Measurements from ENCODE around the gene ADAM20.

The ADAM20 gene

DNA sequence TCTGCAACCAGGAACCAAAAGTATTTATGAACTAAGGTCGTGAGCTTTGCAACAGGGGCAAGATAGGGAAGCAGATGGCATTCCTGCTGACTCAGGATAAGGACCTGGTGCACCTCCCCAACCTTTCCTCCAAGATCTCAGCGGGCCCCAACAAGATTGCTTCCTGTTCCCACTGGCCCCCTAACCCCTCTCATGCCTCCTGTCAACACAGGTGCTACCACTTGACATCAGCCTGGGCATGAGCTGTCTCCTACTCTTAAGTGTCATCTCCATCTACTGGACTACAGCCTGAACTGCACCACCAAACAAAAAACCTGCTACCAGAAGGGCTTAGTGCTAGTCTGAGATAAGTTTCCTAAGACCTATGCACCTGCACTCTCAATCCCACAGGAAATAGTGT, 33.0 kb upstream of the ADAM20 start:
- peak; percentile 72 for ATAC-seq
- TF ChIP-seq ZFP30 (CRISPR knock-in tag; IDR thresholded peaks at IDR 0.05) (no peak), ISL1 (CRISPR knock-in tag; IDR thresholded peaks at IDR 0.05) (no peak), ZNF565 (CRISPR knock-in tag; conservative IDR thresholded peaks at IDR 0.05; ENCODE audit: low read depth) (no peak), PPARA (CRISPR knock-in tag; IDR thresholded peaks at IDR 0.05; ENCODE audit: borderline replicate concordance) (no peak), TOX (CRISPR knock-in tag; IDR thresholded peaks at IDR 0.05; ENCODE audit: borderline replicate concordance) (no peak), ZFP3 (CRISPR knock-in tag; IDR thresholded peaks at IDR 0.05) (no peak), OSR1 (CRISPR knock-in tag; IDR thresholded peaks at IDR 0.05) (no peak), GLIS3 (CRISPR knock-in tag; IDR thresholded peaks at IDR 0.05) (no peak), ARNTL (CRISPR knock-in tag; IDR thresholded peaks at IDR 0.05; ENCODE audit: borderline replicate concordance, low read depth) (no peak), ZC3H10 (CRISPR knock-in tag; IDR thresholded peaks at IDR 0.05) (no peak), BACH2 (CRISPR knock-in tag; IDR thresholded peaks at IDR 0.05; ENCODE audit: borderline replicate concordance) (no peak)
- TF ChIP-seq, protein P1, sequence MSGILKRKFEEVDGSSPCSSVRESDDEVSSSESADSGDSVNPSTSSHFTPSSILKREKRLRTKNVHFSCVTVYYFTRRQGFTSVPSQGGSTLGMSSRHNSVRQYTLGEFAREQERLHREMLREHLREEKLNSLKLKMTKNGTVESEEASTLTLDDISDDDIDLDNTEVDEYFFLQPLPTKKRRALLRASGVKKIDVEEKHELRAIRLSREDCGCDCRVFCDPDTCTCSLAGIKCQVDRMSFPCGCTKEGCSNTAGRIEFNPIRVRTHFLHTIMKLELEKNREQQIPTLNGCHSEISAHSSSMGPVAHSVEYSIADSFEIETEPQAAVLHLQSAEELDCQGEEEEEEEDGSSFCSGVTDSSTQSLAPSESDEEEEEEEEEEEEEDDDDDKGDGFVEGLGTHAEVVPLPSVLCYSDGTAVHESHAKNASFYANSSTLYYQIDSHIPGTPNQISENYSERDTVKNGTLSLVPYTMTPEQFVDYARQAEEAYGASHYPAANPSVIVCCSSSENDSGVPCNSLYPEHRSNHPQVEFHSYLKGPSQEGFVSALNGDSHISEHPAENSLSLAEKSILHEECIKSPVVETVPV (CRISPR knock-in tag; IDR thresholded peaks at IDR 0.05) = no peak
- TF ChIP-seq, protein P2, sequence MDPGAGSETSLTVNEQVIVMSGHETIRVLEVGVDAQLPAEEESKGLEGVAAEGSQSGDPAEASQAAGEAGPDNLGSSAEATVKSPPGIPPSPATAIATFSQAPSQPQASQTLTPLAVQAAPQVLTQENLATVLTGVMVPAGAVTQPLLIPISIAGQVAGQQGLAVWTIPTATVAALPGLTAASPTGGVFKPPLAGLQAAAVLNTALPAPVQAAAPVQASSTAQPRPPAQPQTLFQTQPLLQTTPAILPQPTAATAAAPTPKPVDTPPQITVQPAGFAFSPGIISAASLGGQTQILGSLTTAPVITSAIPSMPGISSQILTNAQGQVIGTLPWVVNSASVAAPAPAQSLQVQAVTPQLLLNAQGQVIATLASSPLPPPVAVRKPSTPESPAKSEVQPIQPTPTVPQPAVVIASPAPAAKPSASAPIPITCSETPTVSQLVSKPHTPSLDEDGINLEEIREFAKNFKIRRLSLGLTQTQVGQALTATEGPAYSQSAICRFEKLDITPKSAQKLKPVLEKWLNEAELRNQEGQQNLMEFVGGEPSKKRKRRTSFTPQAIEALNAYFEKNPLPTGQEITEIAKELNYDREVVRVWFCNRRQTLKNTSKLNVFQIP (CRISPR knock-in tag; IDR thresholded peaks at IDR 0.05; ENCODE audit: borderline replicate concordance, low read depth) = no peak
- TF ChIP-seq, protein P3, sequence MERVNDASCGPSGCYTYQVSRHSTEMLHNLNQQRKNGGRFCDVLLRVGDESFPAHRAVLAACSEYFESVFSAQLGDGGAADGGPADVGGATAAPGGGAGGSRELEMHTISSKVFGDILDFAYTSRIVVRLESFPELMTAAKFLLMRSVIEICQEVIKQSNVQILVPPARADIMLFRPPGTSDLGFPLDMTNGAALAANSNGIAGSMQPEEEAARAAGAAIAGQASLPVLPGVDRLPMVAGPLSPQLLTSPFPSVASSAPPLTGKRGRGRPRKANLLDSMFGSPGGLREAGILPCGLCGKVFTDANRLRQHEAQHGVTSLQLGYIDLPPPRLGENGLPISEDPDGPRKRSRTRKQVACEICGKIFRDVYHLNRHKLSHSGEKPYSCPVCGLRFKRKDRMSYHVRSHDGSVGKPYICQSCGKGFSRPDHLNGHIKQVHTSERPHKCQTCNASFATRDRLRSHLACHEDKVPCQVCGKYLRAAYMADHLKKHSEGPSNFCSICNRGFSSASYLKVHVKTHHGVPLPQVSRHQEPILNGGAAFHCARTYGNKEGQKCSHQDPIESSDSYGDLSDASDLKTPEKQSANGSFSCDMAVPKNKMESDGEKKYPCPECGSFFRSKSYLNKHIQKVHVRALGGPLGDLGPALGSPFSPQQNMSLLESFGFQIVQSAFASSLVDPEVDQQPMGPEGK (CRISPR knock-in tag; IDR thresholded peaks at IDR 0.05; ENCODE audit: borderline replicate concordance) = no peak
- TF ChIP-seq, protein P4, sequence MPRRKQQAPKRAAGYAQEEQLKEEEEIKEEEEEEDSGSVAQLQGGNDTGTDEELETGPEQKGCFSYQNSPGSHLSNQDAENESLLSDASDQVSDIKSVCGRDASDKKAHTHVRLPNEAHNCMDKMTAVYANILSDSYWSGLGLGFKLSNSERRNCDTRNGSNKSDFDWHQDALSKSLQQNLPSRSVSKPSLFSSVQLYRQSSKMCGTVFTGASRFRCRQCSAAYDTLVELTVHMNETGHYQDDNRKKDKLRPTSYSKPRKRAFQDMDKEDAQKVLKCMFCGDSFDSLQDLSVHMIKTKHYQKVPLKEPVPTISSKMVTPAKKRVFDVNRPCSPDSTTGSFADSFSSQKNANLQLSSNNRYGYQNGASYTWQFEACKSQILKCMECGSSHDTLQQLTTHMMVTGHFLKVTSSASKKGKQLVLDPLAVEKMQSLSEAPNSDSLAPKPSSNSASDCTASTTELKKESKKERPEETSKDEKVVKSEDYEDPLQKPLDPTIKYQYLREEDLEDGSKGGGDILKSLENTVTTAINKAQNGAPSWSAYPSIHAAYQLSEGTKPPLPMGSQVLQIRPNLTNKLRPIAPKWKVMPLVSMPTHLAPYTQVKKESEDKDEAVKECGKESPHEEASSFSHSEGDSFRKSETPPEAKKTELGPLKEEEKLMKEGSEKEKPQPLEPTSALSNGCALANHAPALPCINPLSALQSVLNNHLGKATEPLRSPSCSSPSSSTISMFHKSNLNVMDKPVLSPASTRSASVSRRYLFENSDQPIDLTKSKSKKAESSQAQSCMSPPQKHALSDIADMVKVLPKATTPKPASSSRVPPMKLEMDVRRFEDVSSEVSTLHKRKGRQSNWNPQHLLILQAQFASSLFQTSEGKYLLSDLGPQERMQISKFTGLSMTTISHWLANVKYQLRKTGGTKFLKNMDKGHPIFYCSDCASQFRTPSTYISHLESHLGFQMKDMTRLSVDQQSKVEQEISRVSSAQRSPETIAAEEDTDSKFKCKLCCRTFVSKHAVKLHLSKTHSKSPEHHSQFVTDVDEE (CRISPR knock-in tag; IDR thresholded peaks at IDR 0.05) = no peak

DNA sequence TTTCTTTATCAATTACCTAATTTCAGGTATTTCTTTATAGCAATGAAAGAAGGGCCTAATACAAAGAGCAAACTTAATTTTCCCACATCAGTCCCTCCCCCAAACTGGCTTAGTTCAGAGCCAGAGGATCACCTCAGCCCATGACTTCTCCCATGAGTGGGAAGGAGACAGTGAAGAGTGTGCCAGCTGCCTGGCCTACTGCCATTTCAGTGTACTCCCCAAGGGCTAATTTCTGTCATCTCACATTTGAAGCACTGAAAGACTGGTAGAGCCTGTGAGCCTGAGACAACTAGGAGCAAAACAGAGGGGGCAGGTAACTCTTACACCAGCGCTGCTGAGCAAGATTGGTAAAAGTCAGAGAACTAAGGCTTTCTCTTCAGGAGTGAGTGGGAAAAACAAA, 29.1 kb upstream of the ADAM20 start:
- no peak for TF ChIP-seq ZC3H10 (CRISPR knock-in tag; IDR thresholded peaks at IDR 0.05)
- TF ChIP-seq ZNF565 (CRISPR knock-in tag; conservative IDR thresholded peaks at IDR 0.05; ENCODE audit: low read depth) = no peak
- no peak for TF ChIP-seq ZNF70 (CRISPR knock-in tag; IDR thresholded peaks at IDR 0.05)
- TF ChIP-seq ZFP30 (CRISPR knock-in tag; IDR thresholded peaks at IDR 0.05) = no peak
- TF ChIP-seq, protein P3 (CRISPR knock-in tag; IDR thresholded peaks at IDR 0.05; ENCODE audit: borderline replicate concordance) = no peak
- TF ChIP-seq TOX (CRISPR knock-in tag; IDR thresholded peaks at IDR 0.05; ENCODE audit: borderline replicate concordance) = no peak
- no peak for TF ChIP-seq PPARA (CRISPR knock-in tag; IDR thresholded peaks at IDR 0.05; ENCODE audit: borderline replicate concordance)
- TF ChIP-seq, protein P1 (CRISPR knock-in tag; IDR thresholded peaks at IDR 0.05) = no peak
- no peak for TF ChIP-seq CSDC2 (CRISPR knock-in tag; IDR thresholded peaks at IDR 0.05)
- TF ChIP-seq ARNTL (CRISPR knock-in tag; IDR thresholded peaks at IDR 0.05; ENCODE audit: borderline replicate concordance, low read depth) = no peak
- ATAC-seq = no peak

DNA sequence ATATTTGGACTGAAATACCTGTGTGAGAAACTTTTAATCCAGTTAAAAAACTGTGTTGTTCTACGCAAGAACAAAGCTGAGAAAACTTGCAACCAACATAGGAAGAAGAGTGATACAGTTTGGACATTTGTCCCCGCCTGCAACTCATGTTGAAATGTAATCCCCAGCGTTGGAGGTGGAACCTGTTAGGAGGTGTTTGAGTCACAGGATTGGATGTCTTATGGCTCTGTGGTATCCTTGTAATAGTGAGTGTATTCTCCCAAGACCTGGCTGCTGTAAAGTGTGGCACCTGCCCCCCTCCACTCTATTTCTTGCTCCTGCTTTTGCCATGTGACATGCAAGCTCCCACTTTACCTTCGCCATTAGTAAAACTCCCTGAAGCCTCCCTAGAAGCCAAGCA, 28.6 kb upstream of the ADAM20 start:
- no peak for TF ChIP-seq ARNTL (CRISPR knock-in tag; IDR thresholded peaks at IDR 0.05; ENCODE audit: borderline replicate concordance, low read depth)
- TF ChIP-seq ZNF8 (CRISPR knock-in tag; IDR thresholded peaks at IDR 0.05) = no peak
- TF ChIP-seq ZFP30 (CRISPR knock-in tag; IDR thresholded peaks at IDR 0.05) = no peak
- no peak for TF ChIP-seq ISL1 (CRISPR knock-in tag; IDR thresholded peaks at IDR 0.05)
- no peak for TF ChIP-seq ESRRG (CRISPR knock-in tag; IDR thresholded peaks at IDR 0.05)
- TF ChIP-seq, protein P5, sequence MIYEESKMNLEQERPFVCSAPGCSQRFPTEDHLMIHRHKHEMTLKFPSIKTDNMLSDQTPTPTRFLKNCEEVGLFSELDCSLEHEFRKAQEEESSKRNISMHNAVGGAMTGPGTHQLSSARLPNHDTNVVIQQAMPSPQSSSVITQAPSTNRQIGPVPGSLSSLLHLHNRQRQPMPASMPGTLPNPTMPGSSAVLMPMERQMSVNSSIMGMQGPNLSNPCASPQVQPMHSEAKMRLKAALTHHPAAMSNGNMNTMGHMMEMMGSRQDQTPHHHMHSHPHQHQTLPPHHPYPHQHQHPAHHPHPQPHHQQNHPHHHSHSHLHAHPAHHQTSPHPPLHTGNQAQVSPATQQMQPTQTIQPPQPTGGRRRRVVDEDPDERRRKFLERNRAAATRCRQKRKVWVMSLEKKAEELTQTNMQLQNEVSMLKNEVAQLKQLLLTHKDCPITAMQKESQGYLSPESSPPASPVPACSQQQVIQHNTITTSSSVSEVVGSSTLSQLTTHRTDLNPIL (CRISPR knock-in tag; IDR thresholded peaks at IDR 0.05; ENCODE audit: low read depth) = no peak
- no peak for TF ChIP-seq SNAI2 (CRISPR knock-in tag; IDR thresholded peaks at IDR 0.05)
- no peak for TF ChIP-seq ZFP3 (CRISPR knock-in tag; IDR thresholded peaks at IDR 0.05)
- no peak for TF ChIP-seq PPARA (CRISPR knock-in tag; IDR thresholded peaks at IDR 0.05; ENCODE audit: borderline replicate concordance)
- TF ChIP-seq, protein P3 (CRISPR knock-in tag; IDR thresholded peaks at IDR 0.05; ENCODE audit: borderline replicate concordance) = no peak
- no peak for ATAC-seq

Measured in SK-N-SH treated with all-trans-retinoic acid at 6 μM for 48 hours (cell line).